OCI-LY7 (cell line): Measurements from ENCODE around the gene TMEM30B. TPM values are rescaled to one million over a fixed set of nuclear protein-coding genes. Genes with fewer than 3 reads are reported as not detected.

Experiments
- Bru-seq: library from RNA; stranded (reverse); fragments of 400-500 nt; gene quantifications from one replicate; lab custom pipeline; 2021; lab: Mats Ljungman, UMichigan
- BruChase-seq, 2 experiments: library from RNA; stranded (reverse); fragments of 400-500 nt; gene quantifications; one replicate each; lab custom pipeline; 2021; lab: Mats Ljungman, UMichigan
- BruUV-seq: library from RNA; stranded (reverse); fragments of 400-500 nt; replicated peaks from 2 replicates; lab custom pipeline; 2021; lab: Mats Ljungman, UMichigan
- CTCF ChIA-PET: fragments of 300-600 bp; sonication (Branson Sonifier 250); formaldehyde crosslinking; loops from one replicate; lab custom pipeline; 2022; ENCODE audit warnings: antibody characterized with exemption; ENCODE audit not compliant: unreplicated experiment; lab: Charles Lee
- POLR2A ChIA-PET: fragments of 300-600 bp; sonication (Branson Sonifier 250); formaldehyde crosslinking; loops from one replicate; lab custom pipeline; 2022; ENCODE audit warnings: antibody characterized with exemption; lab: Charles Lee
- DNase-seq: peaks from one replicate; pipeline ENCODE4 v3.0.0-alpha.2; 2015; ENCODE audit warnings: low spot score
- H2AFZ ChIP-seq: fragments of 200-600 bp; sonication (generic), shearing (Covaris generic); 2 replicates; pipeline ENCODE4 v1.6.1; 2014; ENCODE audit warnings: mild to moderate bottlenecking, antibody characterized with exemption, low read length, moderate library complexity
- H3K27ac ChIP-seq: fragments of 200-600 bp; sonication (generic); 2 replicates; pipeline ENCODE4 v1.5.1; 2014; ENCODE audit warnings: mixed run types, low read depth, mild to moderate bottlenecking, moderate library complexity, low read length, inconsistent platforms; ENCODE audit not compliant: poor library complexity, severe bottlenecking
- H3K36me3 ChIP-seq: fragments of 200-600 bp; sonication (generic); 2 replicates; pipeline ENCODE4 v1.6.1; 2014; ENCODE audit warnings: mild to moderate bottlenecking, antibody characterized with exemption, low read length, moderate library complexity, mixed read lengths; ENCODE audit not compliant: insufficient read depth
- H3K4me1 ChIP-seq: fragments of 200-600 bp; sonication (generic); 2 replicates; pipeline ENCODE4 v1.5.1; 2014; ENCODE audit warnings: mild to moderate bottlenecking, low read length; ENCODE audit not compliant: insufficient read depth, poor library complexity, severe bottlenecking
- H3K4me2 ChIP-seq: fragments of 200-600 bp; sonication (generic); 2 replicates; pipeline ENCODE4 v1.6.1; 2014; ENCODE audit warnings: mild to moderate bottlenecking, low read length
- H3K4me3 ChIP-seq: fragments of 200-600 bp; sonication (generic); 2 replicates; pipeline ENCODE4 v1.5.1; 2014; ENCODE audit warnings: mild to moderate bottlenecking, low read depth, low read length; ENCODE audit not compliant: poor library complexity, severe bottlenecking
- H3K79me2 ChIP-seq: fragments of 200-600 bp; sonication (generic); 2 replicates; pipeline ENCODE4 v1.6.1; 2016; ENCODE audit warnings: low read depth, mild to moderate bottlenecking, low read length, moderate library complexity, mixed read lengths; ENCODE audit not compliant: insufficient read depth
- H3K9me2 ChIP-seq: fragments of 200-600 bp; sonication (generic); 2 replicates; pipeline ENCODE4 v1.6.1; 2016; ENCODE audit warnings: mild to moderate bottlenecking, low read length, mixed read lengths; ENCODE audit not compliant: insufficient read depth
- H3K9me3 ChIP-seq: fragments of 200-600 bp; sonication (generic); 2 replicates; pipeline ENCODE4 v1.6.1; 2014; ENCODE audit warnings: mild to moderate bottlenecking, mixed run types, low read length, mixed read lengths
- H4K20me1 ChIP-seq: fragments of 200-600 bp; sonication (generic); 2 replicates; pipeline ENCODE4 v1.6.1; 2014; ENCODE audit warnings: mild to moderate bottlenecking, antibody characterized with exemption, low read length, moderate library complexity, mixed read lengths; ENCODE audit not compliant: insufficient read depth
- CTCF ChIP-seq: fragments of 200-600 bp; sonication (generic); conservative IDR thresholded peaks from 2 replicates; pipeline ENCODE4 v1.5.1; 2014; ENCODE audit warnings: mild to moderate bottlenecking, antibody characterized with exemption, low read length, moderate library complexity, mixed read lengths
- EZH2phosphoT487 ChIP-seq: fragments of 200-600 bp; sonication (generic); IDR thresholded peaks from 2 replicates; pipeline ENCODE4 v1.6.1; 2018; ENCODE audit warnings: low read depth, borderline replicate concordance, mild to moderate bottlenecking, mixed run types, antibody characterized with exemption, low read length, moderate library complexity, mixed read lengths
- intact Hi-C: fragments of 100-400 bp; cut with micrococcal nuclease; formaldehyde crosslinking; loops from one replicate; pipeline ENCODE4 v1.10.0; 2022; ENCODE audit not compliant: unreplicated experiment
- long read RNA-seq: library from polyadenylated mRNA; stranded (forward); transcript quantifications from one replicate; pipeline ENCODE4 v2.0.0, GENCODE V29; 2022
- total RNA-seq, 2 experiments: library from RNA; depleted of rRNA in 1 of 2; stranded (reverse); fragments of >200 nt in 1 of 2; shearing (Covaris generic) in 1 of 2; gene quantifications; 2 replicates each; pipeline ENCODE4 v1.2.3, GENCODE V29; 2014 to 2022

The TMEM30B gene
- total RNA-seq (2014; rRNA removed; shearing (Covaris generic)) (not detected in 2 replicates), total RNA-seq (2022) (not detected in 2 replicates), Bru-seq, nascent RNA (not detected), BruChase-seq, experiment 1, labeled RNA remaining after a 6-hour chase (percentile 14 among the genes with signal in this experiment), BruChase-seq, experiment 2, labeled RNA remaining after a 2-hour chase (percentile 23 among the genes with signal in this experiment)
- long read RNA-seq = 0 reads

GRCh38 chr14:61281186-61281947 is at the start of gene TMEM30B:
TMEM30B (minus strand) TSS chr14:61281338; CDS start chr14:61281147, 191 bp downstream.
- H3K9me3 ChIP-seq = no peaks in the 10 kb centered on the region
- H3K79me2 ChIP-seq = no peaks in the 10 kb centered on the region
- no peak within 1 kb of the TSS for H3K4me3 ChIP-seq
- no peaks in the 10 kb centered on the region for H3K9me2 ChIP-seq
- no peak within 1 kb of the TSS for H3K27ac ChIP-seq
- intact Hi-C loops = no loop called here
- no peak within 1 kb of the TSS for H3K4me2 ChIP-seq
- H4K20me1 ChIP-seq = no peaks in the 10 kb centered on the region
- H2AFZ ChIP-seq = no peak within 1 kb of the TSS
- H3K4me1 ChIP-seq = no peaks in the 10 kb centered on the region
- CTCF ChIA-PET = no interaction called here
- no peak for DNase-seq
- TF ChIP-seq EZH2phosphoT487 (no peak), CTCF (no peak)
- BruUV-seq = no TSS peak
- no peaks in the 10 kb centered on the region for H3K36me3 ChIP-seq
- POLR2A ChIA-PET = interaction anchor here (0.6 kb wide), 1 partner anchor 252 kb away, joined by 3 read pairs; no protein-coding TSS in a partner anchor

- no peak overlapping the region for H3K4me2 ChIP-seq
- TF ChIP-seq CTCF (no peak), EZH2phosphoT487 (no peak)
- no peaks in the 10 kb centered on the region for H4K20me1 ChIP-seq
- H3K9me3 ChIP-seq = no peaks in the 10 kb centered on the region
- no peaks in the 10 kb centered on the region for H3K4me1 ChIP-seq
- H2AFZ ChIP-seq = no peak overlapping the region
- ChIA-PET POLR2A (interaction anchor here (0.8 kb wide), 1 partner anchor 31 kb away, joined by 3 read pairs; no protein-coding TSS in a partner anchor), CTCF (no interaction called here)
- no peaks in the 10 kb centered on the region for H3K79me2 ChIP-seq
- no TSS peak for BruUV-seq
- H3K9me2 ChIP-seq = no peaks in the 10 kb centered on the region
- DNase-seq = no peak
- intact Hi-C loops = no loop called here
- no peak overlapping the region for H3K27ac ChIP-seq
- no peak overlapping the region for H3K4me3 ChIP-seq
- H3K36me3 ChIP-seq = no peaks in the 10 kb centered on the region
Measured at GRCh38 chr14:61330511-61330910, 49.4 kb upstream of the TMEM30B start.
